PC-9 (cell line): ENCODE results near the gene FAM81B. TPM values are rescaled to one million over a fixed set of nuclear protein-coding genes. Genes with fewer than 3 reads are reported as not detected.

ENCODE experiments used
- BruUV-seq: library from RNA; stranded (reverse); fragments of 400-500 nt; replicated peaks from 2 replicates; lab custom pipeline; 2021; lab: Mats Ljungman, UMichigan
- CTCF ChIA-PET: fragments of 300-600 bp; sonication (Branson Sonifier 250); formaldehyde crosslinking; loops from one replicate; lab custom pipeline; 2022; ENCODE audit warnings: antibody characterized with exemption; lab: Charles Lee
- POLR2A ChIA-PET: fragments of 300-600 bp; sonication (Branson Sonifier 250); formaldehyde crosslinking; loops from one replicate; lab custom pipeline; 2022; ENCODE audit warnings: antibody characterized with exemption; ENCODE audit not compliant: unreplicated experiment; lab: Charles Lee
- DNase-seq, 2 experiments: peaks; one replicate each; pipeline versions ENCODE4 v3.0.0 to v3.0.0-alpha.2; 2015 to 2022; ENCODE audit warnings: mixed read lengths in 1 of 2
- H2AFZ ChIP-seq: fragments of 200-600 bp; sonication (generic); 2 replicates; pipeline ENCODE4 v1.8.1; 2017; ENCODE audit warnings: antibody characterized with exemption
- H3F3A ChIP-seq: fragments of 200-600 bp; sonication (generic); 2 replicates; pipeline ENCODE4 v1.8.1; 2017; ENCODE audit warnings: antibody characterized with exemption, mild to moderate bottlenecking, low read depth; ENCODE audit not compliant: insufficient read depth
- H3K27ac ChIP-seq: fragments of 200-600 bp; sonication (generic); 2 replicates; pipeline ENCODE4 v1.6.1; 2016; ENCODE audit warnings: mixed run types
- H3K27me3 ChIP-seq: fragments of 200-600 bp; sonication (generic); 2 replicates; pipeline ENCODE4 v1.6.1; 2016; ENCODE audit warnings: low read depth, mixed run types; ENCODE audit not compliant: insufficient read depth
- H3K36me3 ChIP-seq: fragments of 200-600 bp; sonication (generic); 2 replicates; pipeline ENCODE4 v1.6.1; 2016; ENCODE audit warnings: low read depth, mixed run types
- H3K4me1 ChIP-seq: fragments of 200-600 bp; sonication (generic); replicated peaks from 2 replicates; pipeline ENCODE4 v1.6.1; 2016; ENCODE audit warnings: mixed run types; ENCODE audit not compliant: insufficient read depth
- H3K4me2 ChIP-seq: fragments of 200-600 bp; sonication (generic); 2 replicates; pipeline ENCODE4 v1.6.1; 2017; ENCODE audit warnings: mixed run types
- H3K4me3 ChIP-seq: fragments of 200-600 bp; sonication (generic); 2 replicates; pipeline ENCODE4 v1.6.1; 2016; ENCODE audit warnings: mixed run types
- H3K79me2 ChIP-seq: fragments of 200-600 bp; sonication (generic); 2 replicates; pipeline ENCODE4 v1.6.1; 2017; ENCODE audit warnings: low read depth, mixed run types
- H3K9me2 ChIP-seq: fragments of 200-600 bp; sonication (generic); 2 replicates; pipeline ENCODE4 v1.8.1; 2017; ENCODE audit warnings: mild to moderate bottlenecking; ENCODE audit not compliant: insufficient read depth
- H3K9me3 ChIP-seq: fragments of 200-600 bp; sonication (generic); 2 replicates; pipeline ENCODE4 v1.8.1; 2016; ENCODE audit warnings: low read depth; ENCODE audit not compliant: insufficient read depth
- H4K20me1 ChIP-seq: fragments of 200-600 bp; sonication (generic); 2 replicates; pipeline ENCODE4 v1.8.1; 2017; ENCODE audit not compliant: insufficient read depth
- CTCF ChIP-seq: fragments of 200-600 bp; sonication (generic); conservative IDR thresholded peaks from 2 replicates; pipeline ENCODE4 v1.6.1; 2017; ENCODE audit warnings: mixed run types, antibody characterized with exemption, mild to moderate bottlenecking, moderate library complexity
- EZH2 ChIP-seq: fragments of 200-600 bp; sonication (generic); IDR thresholded peaks from 2 replicates; pipeline ENCODE4 v1.8.0; 2017; ENCODE audit warnings: antibody characterized with exemption, low read depth
- intact Hi-C: fragments of 100-400 bp; cut with micrococcal nuclease; formaldehyde crosslinking; loops from one replicate; pipeline ENCODE4 v1.10.0; 2022; ENCODE audit not compliant: unreplicated experiment
- total RNA-seq: library from RNA; stranded (reverse); gene quantifications from 2 replicates; pipeline ENCODE4 v1.2.3, GENCODE V29; 2021

Gene FAM81B
- total RNA-seq, 1 experiment from 2014 or later: 5.0 TPM

GRCh38 chr5:95460665-95461064 is 69.5 kb downstream of the FAM81B start:
- intact Hi-C loops: no loop called here
- no peaks in the 10 kb centered on the region for H3K27me3 ChIP-seq
- no peaks in the 10 kb centered on the region for H3K4me1 ChIP-seq
- no peak overlapping the region for H3K4me3 ChIP-seq
- DNase-seq: no peak
- CTCF ChIA-PET: no interaction called here
- no peaks in the 10 kb centered on the region; the same call in 1 of the 2 replicates for H3K9me2 ChIP-seq
- H3F3A ChIP-seq: no peaks in the 10 kb centered on the region; the same call in 1 of the 2 replicates
- H3K27ac ChIP-seq: no peak overlapping the region
- H2AFZ ChIP-seq: no peak overlapping the region
- H3K9me3 ChIP-seq: no peaks in the 10 kb centered on the region
- H3K4me2 ChIP-seq: no peak overlapping the region
- POLR2A ChIA-PET: interaction anchor here (0.6 kb wide), 1 partner anchor 794 kb away, joined by 7 read pairs; no protein-coding TSS in a partner anchor
- BruUV-seq: no TSS peak
- H3K36me3 ChIP-seq: peaks cover 9% of the 10 kb centered on the region; the same call in 1 of the 2 replicates
- no peaks in the 10 kb centered on the region for H4K20me1 ChIP-seq
- no peak for TF ChIP-seq EZH2
- no peak for TF ChIP-seq CTCF
- no peaks in the 10 kb centered on the region for H3K79me2 ChIP-seq

- POLR2A ChIA-PET: no interaction called here
- no peak for TF ChIP-seq EZH2
- TF ChIP-seq CTCF: no peak
- Histone ChIP-seq H3K4me1 (no peaks in the 10 kb centered on the region), H4K20me1 (no peaks in the 10 kb centered on the region), H3K27ac (no peak overlapping the region), H3K36me3 (0 out of 2 replicates have a peak, but pooled peaks cover 9% of the 10 kb centered on the region), H3K4me2 (no peak overlapping the region), H3K79me2 (no peaks in the 10 kb centered on the region), H3K9me3 (no peaks in the 10 kb centered on the region), H3K27me3 (no peaks in the 10 kb centered on the region), H3F3A (no peaks in the 10 kb centered on the region), H3K9me2 (no peaks in the 10 kb centered on the region), H3K4me3 (no peak overlapping the region), H2AFZ (no peak overlapping the region)
- CTCF ChIA-PET: no interaction called here
- DNase-seq: no peak
- intact Hi-C loops: no loop called here
- no TSS peak for BruUV-seq
Observed at GRCh38 chr5:95471487-95471886, 80.3 kb downstream of the FAM81B start.

- no peak for DNase-seq
- H3K36me3 ChIP-seq: 0 out of 2 replicates have a peak, but pooled peaks cover 9% of the 10 kb centered on the region
- no TSS peak for BruUV-seq
Observed at GRCh38 chr5:95471942-95472341, 80.8 kb downstream of the FAM81B start.

More at GRCh38 chr5:95471942-95472341, 80.8 kb downstream of the FAM81B start:
- Histone ChIP-seq H2AFZ (no peak overlapping the region), H3K27ac (no peak overlapping the region), H3K9me3 (no peaks in the 10 kb centered on the region), H3K9me2 (no peaks in the 10 kb centered on the region), H3K79me2 (no peaks in the 10 kb centered on the region), H3K4me3 (no peak overlapping the region), H3K27me3 (no peaks in the 10 kb centered on the region), H3F3A (no peaks in the 10 kb centered on the region), H4K20me1 (no peaks in the 10 kb centered on the region), H3K4me2 (no peak overlapping the region), H3K4me1 (no peaks in the 10 kb centered on the region)
- ChIA-PET POLR2A (no interaction called here), CTCF (no interaction called here)
- intact Hi-C loops: no loop called here
- no peak for TF ChIP-seq EZH2
- TF ChIP-seq CTCF: no peak
